GM19395 (cell line): ENCODE measurements around the gene OVOL1.
"Not testable (repeated sequence)": the region's sequence is repeated elsewhere in the genome, so short reads cannot be mapped to it uniquely, and the experiment has no call there.

Experiments
- ATAC-seq: cut with Tn5 transposase; IDR thresholded peaks from one replicate; pipeline ENCODE4 v1.9.1; 2021; ENCODE audit warnings: mild to moderate bottlenecking, moderate library complexity; ENCODE audit not compliant: unreplicated experiment

The OVOL1 gene

GRCh38 chr11:65814131-65814985, 27.5 kb downstream of the OVOL1 start:
- no peak for ATAC-seq

DNA sequence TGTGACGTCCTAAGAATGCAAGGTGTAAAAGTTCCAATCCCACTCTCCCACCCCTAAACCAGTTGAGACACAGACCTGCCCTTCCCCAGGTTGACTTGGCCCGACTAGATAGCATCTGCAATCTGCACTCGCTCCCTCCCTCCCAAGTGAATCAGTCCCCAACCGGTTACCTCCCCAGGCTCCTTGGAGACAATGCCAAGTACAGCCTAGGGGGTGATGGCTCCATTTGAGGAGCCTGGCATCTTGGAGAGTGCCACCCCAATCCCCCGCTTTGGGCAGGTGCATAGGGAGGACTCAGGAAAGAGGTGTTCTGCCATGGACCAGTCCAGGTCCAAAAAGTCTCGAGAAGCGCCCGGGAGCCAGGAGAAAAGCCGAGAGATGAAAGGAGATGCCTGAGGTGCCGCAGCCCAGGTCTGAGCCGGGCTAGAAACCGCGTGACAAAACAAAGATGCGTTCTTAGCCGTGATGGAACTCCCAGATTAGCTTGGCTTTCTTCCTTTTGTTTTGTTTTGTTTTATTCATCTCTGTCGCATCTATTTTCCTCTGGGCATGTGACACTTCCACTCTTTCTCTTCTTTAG, 28.2 kb downstream of the OVOL1 start:
- no peak for ATAC-seq

DNA sequence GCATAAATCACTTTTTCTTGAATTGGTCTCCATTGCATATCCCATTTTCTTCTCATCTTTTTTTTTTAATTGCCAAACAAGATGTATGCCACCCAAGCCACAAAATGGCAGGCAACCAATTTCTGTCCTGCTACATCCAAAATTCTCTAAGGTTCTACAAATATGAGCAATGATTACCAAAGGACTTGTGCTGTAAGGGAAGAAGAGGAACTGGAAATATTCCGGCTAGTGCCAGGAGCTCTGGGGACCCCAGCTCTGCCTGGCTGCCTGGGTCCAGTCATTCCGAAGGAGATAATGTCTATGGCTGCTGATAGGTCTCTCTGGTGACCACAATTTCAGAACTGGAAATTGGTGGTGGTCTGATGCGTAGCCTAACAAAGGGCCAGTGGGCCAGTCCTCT, 29.8 kb downstream of the OVOL1 start:
- ATAC-seq, result no peak

DNA sequence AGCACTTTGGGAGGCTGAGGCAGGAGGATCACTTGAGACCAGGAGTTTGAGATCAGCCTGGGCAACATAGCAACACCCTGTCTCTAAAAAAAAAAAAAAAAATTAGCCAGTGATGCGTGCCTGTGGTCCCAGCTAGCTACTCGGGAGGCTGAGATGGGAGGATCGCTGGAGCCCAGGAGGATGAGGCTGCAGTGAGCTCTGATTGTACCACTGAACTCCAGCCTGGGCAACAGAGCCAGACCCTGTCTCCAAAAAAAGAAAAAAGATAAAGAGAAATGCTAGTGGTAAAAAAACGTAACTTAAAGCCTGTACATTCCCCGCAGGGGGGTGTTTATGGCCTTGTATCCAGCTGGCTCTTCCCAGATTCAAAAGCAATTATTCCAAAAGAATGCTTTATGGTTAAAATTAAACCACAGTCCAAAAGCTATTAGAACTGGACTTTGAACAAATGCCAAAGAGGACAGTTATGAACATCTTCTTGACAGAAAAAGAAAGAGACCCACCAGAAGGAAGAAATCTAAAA, 30.5 kb downstream of the OVOL1 start:
- no peak for ATAC-seq

DNA sequence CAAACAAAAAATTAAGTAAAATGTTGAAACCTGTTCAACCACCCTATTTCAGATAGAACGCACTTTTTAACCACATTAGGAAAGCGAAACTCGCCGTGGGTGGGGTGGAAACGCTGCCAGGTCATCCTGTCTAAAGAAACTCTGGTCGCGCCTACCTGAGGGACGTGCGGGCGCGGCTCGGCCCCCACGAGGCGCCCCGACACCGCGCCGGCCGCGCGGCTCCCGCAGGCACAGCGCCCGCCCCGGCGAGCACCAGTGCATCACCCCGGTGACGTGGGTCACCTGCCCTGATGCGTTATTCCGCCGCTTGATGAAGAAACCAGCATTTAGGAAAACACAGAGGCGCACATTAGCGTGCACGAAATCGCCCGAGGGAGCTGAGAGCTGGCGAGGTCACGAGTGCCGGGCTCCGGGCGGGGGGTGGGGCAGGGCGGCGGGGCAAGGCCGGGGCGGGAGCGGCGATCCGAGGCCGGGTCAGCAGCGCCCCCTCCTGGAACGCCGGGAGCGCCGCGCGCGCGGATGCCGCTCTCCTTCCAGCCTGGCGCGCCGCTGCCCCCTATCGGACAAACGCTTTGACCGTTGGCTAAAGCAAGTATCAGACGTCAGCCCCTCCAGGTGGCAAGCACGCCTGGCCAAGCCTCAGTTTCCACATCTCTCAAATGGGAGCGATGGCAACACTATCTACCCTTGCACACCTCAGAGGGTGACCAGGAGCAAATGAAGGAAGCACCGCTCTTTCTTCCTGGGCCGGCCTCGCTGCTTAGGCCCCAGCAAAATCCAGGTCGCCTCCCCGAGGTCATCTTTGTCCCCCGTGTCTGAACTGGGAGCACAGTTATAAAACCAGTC, 31.2 kb downstream of the OVOL1 start:
- peak; percentile 60 for ATAC-seq

GRCh38 chr11:65821107-65821506, 34.2 kb downstream of the OVOL1 start:
- no peak for ATAC-seq

- ATAC-seq, result no peak
These were observed 36.1 kb downstream of the OVOL1 start for GRCh38 chr11:65822776-65823528.

DNA sequence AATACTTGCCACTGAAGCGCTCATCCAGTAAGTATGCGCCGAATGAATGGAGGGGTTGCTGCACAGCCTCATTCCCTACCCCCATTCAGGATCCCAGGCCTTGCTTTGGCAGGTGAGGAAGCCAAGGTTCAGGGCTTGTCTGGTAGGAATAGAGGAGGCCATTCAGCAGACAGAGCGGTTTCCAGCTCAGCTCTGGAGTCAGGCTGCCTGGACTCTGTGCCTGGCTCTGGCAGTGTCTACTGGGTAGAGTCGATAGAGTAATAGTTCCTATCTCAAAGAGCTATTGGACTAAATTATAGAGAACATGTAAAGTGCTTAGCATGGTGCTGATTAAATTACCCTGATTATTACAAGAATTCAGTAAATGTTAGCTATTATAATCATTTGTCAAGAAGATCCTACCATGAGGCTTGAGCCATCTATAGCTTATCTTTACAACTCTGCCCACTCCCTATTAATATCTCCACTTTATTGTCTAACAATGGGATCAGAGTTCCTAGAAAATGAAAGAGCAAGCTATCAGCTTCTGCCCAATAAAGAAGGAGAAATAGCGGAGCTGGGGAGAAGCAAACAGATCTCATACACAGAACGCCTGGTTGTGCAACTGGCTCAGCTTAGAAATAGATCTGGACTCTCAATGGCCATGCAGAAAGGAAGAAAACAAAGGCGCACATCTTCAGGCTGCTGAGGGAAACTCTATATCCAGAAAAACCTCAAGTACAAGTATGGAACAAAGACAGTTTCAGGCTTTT, 40.3 kb downstream of the OVOL1 start:
- no peak for ATAC-seq

GRCh38 chr11:65829459-65829858, 42.6 kb downstream of the OVOL1 start:
- ATAC-seq, result no peak

GRCh38 chr11:65832231-65832630, 45.4 kb downstream of the OVOL1 start:
- ATAC-seq, result not testable (repeated sequence)

- ATAC-seq, result peak; percentile 91
These were observed 46.6 kb downstream of the OVOL1 start, which contains the start of gene SNX32 for GRCh38 chr11:65833297-65834030. TSS of gene SNX32 (plus strand) at chr11:65833963. CDS start at chr11:65834066, 103 bp downstream.

DNA sequence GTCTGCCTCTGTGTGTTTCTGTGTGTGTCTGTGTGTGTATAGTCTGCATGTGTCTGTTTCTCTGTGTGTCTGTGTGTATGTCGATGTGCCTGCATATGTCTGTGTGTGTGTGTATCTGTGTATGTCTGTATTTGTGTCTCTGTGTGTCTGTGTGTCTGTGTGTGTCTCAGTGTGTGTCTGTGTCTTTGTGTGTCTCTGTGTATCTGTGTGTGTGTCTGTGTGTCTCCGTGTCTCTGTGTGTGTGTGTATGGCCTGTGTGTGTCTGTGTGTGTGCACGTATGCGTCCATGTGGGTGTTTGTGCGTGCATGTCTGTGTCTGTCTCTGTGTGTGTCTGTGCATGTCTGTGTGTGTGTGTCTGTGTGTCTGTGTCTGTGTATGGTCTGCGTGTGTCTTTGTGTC, 47.3 kb downstream of the OVOL1 start:
- ATAC-seq, result no peak

- ATAC-seq, result no peak
These were observed 55.3 kb downstream of the OVOL1 start for GRCh38 chr11:65842144-65842543.

GRCh38 chr11:65843811-65844210, 56.9 kb downstream of the OVOL1 start:
- ATAC-seq, result no peak

DNA sequence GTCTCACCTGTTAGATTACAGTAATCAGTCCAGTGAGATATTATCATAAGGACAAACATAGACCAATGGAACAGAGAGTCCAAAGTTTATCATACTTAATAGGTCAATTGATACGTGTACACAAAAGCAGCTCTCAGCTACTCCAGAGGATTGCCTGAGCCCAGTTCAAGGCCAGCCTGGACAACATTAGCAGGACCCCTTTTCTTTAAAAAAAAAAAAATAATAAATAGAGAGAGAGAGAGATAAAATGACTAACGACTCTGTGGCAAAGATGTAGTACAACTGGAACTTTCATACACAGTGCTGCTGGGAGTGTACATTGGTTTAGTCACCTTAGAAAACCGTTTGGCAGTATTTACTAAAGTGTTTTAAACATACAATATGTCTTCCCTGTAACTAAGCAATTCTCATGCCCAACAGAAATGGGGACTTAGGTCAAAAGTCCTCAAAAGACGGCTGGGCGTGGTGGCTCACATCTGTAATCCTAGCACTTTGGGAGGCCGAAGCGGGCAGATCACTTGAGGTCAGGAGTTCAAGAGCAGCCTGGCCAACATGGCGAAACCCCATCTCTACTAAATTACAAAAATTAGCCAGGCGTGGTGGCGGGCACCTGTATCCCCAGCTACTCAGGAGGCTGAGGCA, 57.5 kb downstream of the OVOL1 start:
- ATAC-seq, result no peak
